ENCODE measurements around the gene OR5AN1. TPM values are rescaled to one million over a fixed set of nuclear protein-coding genes. Genes with fewer than 3 reads are reported as not detected.

The OR5AN1 gene
- total RNA-seq, 2 donors from 2014 or later = not detected

DNA sequence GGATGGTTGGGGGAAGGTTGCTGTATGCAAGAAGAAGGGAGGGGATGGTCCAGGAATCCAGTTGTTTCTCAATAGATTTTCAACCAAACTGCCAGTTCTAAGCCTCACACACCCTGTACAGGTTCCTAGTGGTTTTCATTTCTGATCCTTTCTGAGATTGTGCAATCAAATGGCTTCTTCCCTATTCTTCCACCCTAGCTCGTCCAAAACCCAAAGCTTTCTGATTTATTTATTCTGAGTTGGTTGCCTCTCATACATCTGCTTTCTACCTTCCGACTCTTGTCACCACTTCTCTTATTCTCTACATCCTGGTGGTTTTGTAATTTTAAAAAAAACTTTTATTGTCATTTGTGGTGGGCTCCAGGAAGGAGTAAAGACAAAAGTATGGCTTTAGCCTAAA lies 55.0 kb downstream of the OR5AN1 start:
- TF ChIP-seq CTCF (IDR thresholded peaks at IDR 0.05) = no peak
- no peak for ATAC-seq (ENCODE audit: insufficient number of reproducible peaks, low FRiP score, low read depth)

DNA sequence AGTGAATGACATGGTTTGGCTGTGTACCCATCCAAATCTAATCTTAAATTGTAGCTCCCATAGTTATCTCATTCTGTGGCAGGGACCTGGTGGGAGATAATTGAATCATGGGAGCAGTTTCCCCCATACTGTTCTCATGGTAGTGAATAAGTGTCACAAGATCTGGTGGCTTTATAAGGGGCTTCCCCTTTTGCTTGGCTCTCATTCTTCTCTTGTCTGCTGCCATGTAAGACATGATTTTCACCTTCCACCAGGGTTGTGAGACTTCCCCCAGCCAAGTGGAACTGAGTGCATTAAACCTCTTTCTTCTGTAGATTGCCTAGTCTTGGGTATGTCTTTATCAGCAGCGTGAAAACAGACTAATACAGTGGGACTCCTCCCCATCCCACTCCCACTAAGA lies 56.4 kb downstream of the OR5AN1 start:
- Histone ChIP-seq H3K4me3 (no peak overlapping the region), H3K9me3 (no peaks in the 10 kb centered on the region), H3K36me3 (no peaks in the 10 kb centered on the region), H3K4me1 (ENCODE audit: control insufficient read depth in 1 of 2, low read depth in 2 of 2) (no peaks in the 10 kb centered on the region), H3K27ac (no peak overlapping the region), H3K27me3 (replicated peaks; ENCODE audit: insufficient read depth) (no peaks in the 10 kb centered on the region)
- no peak for TF ChIP-seq CTCF (IDR thresholded peaks at IDR 0.05)
- DNase-seq (ENCODE audit: low spot score) (no peak), ATAC-seq (ENCODE audit: insufficient number of reproducible peaks, low FRiP score, low read depth) (no peak)

More for the DNA sequence above, 55.0 kb downstream of the OR5AN1 start:
- H3K27ac ChIP-seq = no peak overlapping the region
- H3K4me1 ChIP-seq (ENCODE audit: control insufficient read depth in 1 of 2, low read depth in 2 of 2) = no peaks in the 10 kb centered on the region
- H3K9me3 ChIP-seq = no peaks in the 10 kb centered on the region
- no peak overlapping the region for H3K4me3 ChIP-seq
- no peaks in the 10 kb centered on the region for H3K36me3 ChIP-seq
- DNase-seq (ENCODE audit: low spot score) = no peak
- H3K27me3 ChIP-seq (replicated peaks; ENCODE audit: insufficient read depth) = no peaks in the 10 kb centered on the region

- no peaks in the 10 kb centered on the region for H3K9me3 ChIP-seq
- no peaks in the 10 kb centered on the region for H3K4me1 ChIP-seq (ENCODE audit: control insufficient read depth in 1 of 2, low read depth in 2 of 2)
- H3K27ac ChIP-seq = no peak overlapping the region
- no peak for DNase-seq (ENCODE audit: low spot score)
- no peak for ATAC-seq (ENCODE audit: insufficient number of reproducible peaks, low FRiP score, low read depth)
- H3K4me3 ChIP-seq = no peak overlapping the region
- H3K27me3 ChIP-seq (replicated peaks; ENCODE audit: insufficient read depth) = no peaks in the 10 kb centered on the region
- H3K36me3 ChIP-seq = no peaks in the 10 kb centered on the region
- TF ChIP-seq CTCF (IDR thresholded peaks at IDR 0.05) = no peak
These were observed 57.9 kb downstream of the OR5AN1 start for GRCh38 chr11:59416613-59417012.

- H3K27ac ChIP-seq = no peak overlapping the region
- no peaks in the 10 kb centered on the region for H3K36me3 ChIP-seq
- TF ChIP-seq CTCF (IDR thresholded peaks at IDR 0.05) = no peak
- no peaks in the 10 kb centered on the region for H3K4me1 ChIP-seq (ENCODE audit: control insufficient read depth in 1 of 2, low read depth in 2 of 2)
- ATAC-seq (ENCODE audit: insufficient number of reproducible peaks, low FRiP score, low read depth) = no peak
- no peak overlapping the region for H3K4me3 ChIP-seq
- no peak for DNase-seq (ENCODE audit: low spot score)
- no peaks in the 10 kb centered on the region for H3K9me3 ChIP-seq
- no peaks in the 10 kb centered on the region for H3K27me3 ChIP-seq (replicated peaks; ENCODE audit: insufficient read depth)
These were observed 58.3 kb downstream of the OR5AN1 start for GRCh38 chr11:59417023-59417422.

- H3K4me1 ChIP-seq (ENCODE audit: control insufficient read depth in 1 of 2, low read depth in 2 of 2) = no peaks in the 10 kb centered on the region
- no peak overlapping the region for H3K4me3 ChIP-seq
- H3K36me3 ChIP-seq = no peaks in the 10 kb centered on the region
- DNase-seq (ENCODE audit: low spot score) (no peak), ATAC-seq (ENCODE audit: insufficient number of reproducible peaks, low FRiP score, low read depth) (no peak)
- no peak overlapping the region for H3K27ac ChIP-seq
- no peak for TF ChIP-seq CTCF (IDR thresholded peaks at IDR 0.05)
- no peaks in the 10 kb centered on the region for H3K27me3 ChIP-seq (replicated peaks; ENCODE audit: insufficient read depth)
- no peaks in the 10 kb centered on the region for H3K9me3 ChIP-seq
These were observed 59.5 kb downstream of the OR5AN1 start for GRCh38 chr11:59418156-59418555.

Other genes starting within 250 kb of the OR5AN1 start
- gene FAM111A, start 216.0 kb upstream of the OR5AN1 start, total RNA-seq = 10 to 100 TPM; 23.6 to 35.6 TPM
- 1 to 10 TPM; 4.7 to 8.8 TPM for gene DTX4, start 186.8 kb upstream of the OR5AN1 start, total RNA-seq
- gene MPEG1, start 146.0 kb upstream of the OR5AN1 start, total RNA-seq = 10 to 100 TPM; 29.8 to 32.1 TPM
- not detected for gene OR5A2, start 67.5 kb downstream of the OR5AN1 start, total RNA-seq
- gene OR5A1, start 77.6 kb downstream of the OR5AN1 start, total RNA-seq = not detected
- not detected for gene OR4D6, start 98.1 kb downstream of the OR5AN1 start, total RNA-seq
- not detected for gene OR4D10, start 114.4 kb downstream of the OR5AN1 start, total RNA-seq
- not detected for gene OR4D11, start 144.7 kb downstream of the OR5AN1 start, total RNA-seq
- not detected for gene OR4D9, start 152.6 kb downstream of the OR5AN1 start, total RNA-seq